Stimulated activated effector memory CD8-positive, alpha-beta T cell treated with anti-CD3 and anti-CD28 coated beads, Interleukin-12 subunit alpha, Interleukin-12 subunit beta, amount 100 ng/mL, for 72 hours (primary cell): ENCODE data around the gene PHOSPHO1.
A peak's percentile ranks its signal among the peaks of the same experiment; 100 is the strongest.
"Not testable (repeated sequence)": the region's sequence is repeated elsewhere in the genome, so short reads cannot be mapped to it uniquely, and the experiment has no call there.

Source experiments
- ATAC-seq: fragments of 150-1000 bp; cut with Tn5 transposase; 2 replicates; pipeline ENCODE4 v1.10.0; 2021
- DNase-seq, 2 donors: peaks; one replicate each; pipeline ENCODE4 v3.0.0; 2021 to 2022; ENCODE audit warnings: low spot score in 2 of 2
- H3K27ac Mint-ChIP-seq: one replicate; pipeline ENCODE4 v1.8.0; 2022; ENCODE audit warnings: mild to moderate bottlenecking, mixed read lengths
- H3K36me3 Mint-ChIP-seq: one replicate; pipeline ENCODE4 v1.8.0; 2022; ENCODE audit warnings: mild to moderate bottlenecking, mixed read lengths
- H3K4me1 Mint-ChIP-seq: one replicate; pipeline ENCODE4 v1.8.0; 2022; ENCODE audit warnings: mixed read lengths
- H3K4me3 Mint-ChIP-seq: one replicate; pipeline ENCODE4 v1.8.0; 2022; ENCODE audit warnings: mild to moderate bottlenecking, mixed read lengths
- H3K9me3 Mint-ChIP-seq: one replicate; pipeline ENCODE4 v1.8.0; 2022; ENCODE audit warnings: mixed read lengths

The PHOSPHO1 gene

DNA sequence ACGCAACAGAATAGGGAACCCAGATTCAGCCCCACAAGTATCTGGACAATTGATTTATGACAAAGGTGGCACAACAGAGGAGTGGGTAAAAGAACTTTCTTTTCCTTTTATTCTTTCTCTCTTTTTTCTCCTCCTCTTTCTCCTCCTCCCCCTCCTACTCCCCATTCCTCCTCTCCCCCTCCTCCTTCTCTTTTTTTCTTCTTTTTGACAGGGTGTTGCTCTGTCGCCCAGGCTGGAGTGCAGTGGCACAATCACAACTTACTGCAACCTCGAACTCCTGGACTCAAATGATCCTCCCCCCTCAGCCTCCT, 36.3 kb downstream of the PHOSPHO1 start:
- Mint-ChIP-seq H3K27ac (no peak overlapping the region), H3K4me1 (peaks cover 47% of the 10 kb centered on the region)

DNA sequence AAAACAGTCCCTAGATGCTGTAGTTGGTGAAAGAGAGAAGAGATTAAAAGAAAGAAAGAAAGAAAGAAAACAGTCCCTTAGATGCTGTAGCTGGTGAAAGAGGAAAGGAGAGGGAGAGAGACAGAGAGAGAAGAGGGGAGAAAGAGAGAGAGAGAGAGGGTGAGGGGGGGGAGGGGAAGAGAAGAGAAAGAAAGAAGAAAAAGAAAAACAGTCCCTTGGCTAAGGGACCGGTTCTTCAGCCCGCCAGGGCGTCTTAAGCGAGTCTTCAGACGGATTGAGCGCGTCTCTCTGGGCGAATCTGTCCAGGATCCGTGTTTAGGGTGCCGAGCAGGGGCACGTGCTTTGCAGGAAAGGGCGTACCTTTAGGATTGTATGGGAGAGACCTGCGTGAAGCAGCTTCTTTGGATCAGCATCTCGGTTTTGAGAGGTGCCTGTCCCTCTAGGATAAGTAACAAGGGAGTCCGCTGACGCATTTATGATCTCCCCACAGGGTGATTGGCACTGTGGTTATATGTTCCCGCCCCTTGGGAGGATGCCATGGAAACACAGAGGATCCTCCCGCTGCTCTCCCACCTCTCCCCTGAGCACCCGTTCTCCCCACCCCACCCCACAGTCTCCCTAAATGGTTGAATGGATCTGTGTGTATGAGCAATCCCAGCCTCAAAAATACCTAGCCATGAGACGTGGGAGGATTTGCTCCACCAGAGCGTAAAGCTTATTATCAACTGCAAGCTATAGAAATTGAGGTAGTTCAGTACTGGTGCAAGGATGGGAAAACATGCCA, 36.9 kb downstream of the PHOSPHO1 start:
- Mint-ChIP-seq H3K27ac (peak overlapping the region; percentile 100), H3K4me1 (peaks cover 47% of the 10 kb centered on the region), H3K9me3 (no peaks in the 10 kb centered on the region), H3K4me3 (peak overlapping the region; percentile 95), H3K36me3 (peaks cover 25% of the 10 kb centered on the region)
- DNase-seq (no peak), ATAC-seq (no peak)

More for the DNA sequence above, 36.3 kb downstream of the PHOSPHO1 start:
- H3K4me3 Mint-ChIP-seq = peak overlapping the region; percentile 95
- peaks cover 25% of the 10 kb centered on the region for H3K36me3 Mint-ChIP-seq
- ATAC-seq (no peak), DNase-seq (no peak)
- H3K9me3 Mint-ChIP-seq = no peaks in the 10 kb centered on the region

DNA sequence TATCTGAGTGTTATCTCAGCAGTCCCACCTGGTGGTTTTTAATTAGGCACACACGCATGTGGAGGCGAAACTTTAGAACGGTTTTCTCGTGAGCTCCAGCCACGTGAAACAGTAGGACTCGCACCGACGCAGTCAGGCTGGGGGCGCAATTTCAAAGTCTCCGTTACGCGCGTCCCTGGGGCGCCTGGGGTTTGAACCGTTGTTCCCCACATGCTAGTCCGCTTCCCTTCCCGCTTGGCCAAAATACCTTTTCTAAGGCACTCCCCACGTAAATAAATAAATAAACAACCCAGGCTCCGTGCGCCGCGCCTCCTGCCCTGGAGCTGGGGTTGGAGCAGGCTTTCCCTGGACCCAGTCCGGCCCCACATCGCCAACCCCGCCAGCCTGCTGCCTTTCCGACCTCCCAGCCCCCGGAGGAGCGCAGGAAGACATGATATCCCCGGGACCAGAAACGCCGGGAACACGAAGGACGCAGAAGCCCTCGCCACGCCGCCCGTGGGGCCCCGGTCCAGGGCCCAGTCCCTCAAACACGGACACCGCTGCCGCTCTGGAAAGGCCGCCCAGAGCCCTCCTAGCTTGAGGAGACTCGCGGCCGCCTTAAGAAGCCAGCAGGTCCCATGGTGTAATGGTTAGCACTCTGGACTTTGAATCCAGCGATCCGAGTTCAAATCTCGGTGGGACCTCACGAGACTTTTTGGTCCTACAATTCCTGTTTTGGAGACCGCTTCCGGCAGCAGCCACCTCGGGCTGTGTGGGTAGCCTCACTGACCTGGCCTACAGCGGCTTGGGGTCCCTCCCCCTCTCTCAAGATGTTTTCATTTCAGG, 38.5 kb downstream of the PHOSPHO1 start:
- DNase-seq = peak in 1 of 2 donors; percentile 98
- ATAC-seq = peak; percentile 72
- Mint-ChIP-seq H3K36me3 (peaks cover 25% of the 10 kb centered on the region), H3K27ac (peak overlapping the region; percentile 100), H3K4me3 (peak overlapping the region; percentile 95), H3K4me1 (peaks cover 47% of the 10 kb centered on the region), H3K9me3 (no peaks in the 10 kb centered on the region)

DNA sequence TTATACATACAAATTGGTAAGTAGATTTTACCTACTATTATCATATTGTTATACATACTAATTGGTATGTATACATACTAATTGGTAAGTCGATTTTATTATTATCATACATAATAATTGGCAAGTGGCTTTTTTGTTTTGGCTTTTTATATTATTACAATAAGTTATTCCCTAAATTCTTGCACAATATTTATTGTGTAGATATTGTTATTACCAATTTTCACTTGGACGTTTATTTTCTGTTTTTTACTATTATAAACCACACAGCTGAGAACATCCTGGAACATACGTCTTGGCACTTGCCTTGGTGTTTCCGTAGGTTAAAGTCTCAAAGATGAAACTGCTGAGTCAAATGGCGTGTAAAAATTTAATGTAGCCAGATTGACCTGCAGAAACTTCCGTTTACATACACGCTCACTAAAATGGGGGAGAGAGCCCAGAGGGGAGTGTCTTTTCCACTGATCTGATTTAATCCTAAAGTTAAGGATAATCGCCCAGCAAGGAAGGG, 39.1 kb downstream of the PHOSPHO1 start:
- Mint-ChIP-seq H3K36me3 (peaks cover 25% of the 10 kb centered on the region), H3K9me3 (no peaks in the 10 kb centered on the region), H3K27ac (peak overlapping the region; percentile 100), H3K4me3 (peak overlapping the region; percentile 95), H3K4me1 (peaks cover 47% of the 10 kb centered on the region)
- peak; percentile 3 for ATAC-seq
- no peak for DNase-seq

DNA sequence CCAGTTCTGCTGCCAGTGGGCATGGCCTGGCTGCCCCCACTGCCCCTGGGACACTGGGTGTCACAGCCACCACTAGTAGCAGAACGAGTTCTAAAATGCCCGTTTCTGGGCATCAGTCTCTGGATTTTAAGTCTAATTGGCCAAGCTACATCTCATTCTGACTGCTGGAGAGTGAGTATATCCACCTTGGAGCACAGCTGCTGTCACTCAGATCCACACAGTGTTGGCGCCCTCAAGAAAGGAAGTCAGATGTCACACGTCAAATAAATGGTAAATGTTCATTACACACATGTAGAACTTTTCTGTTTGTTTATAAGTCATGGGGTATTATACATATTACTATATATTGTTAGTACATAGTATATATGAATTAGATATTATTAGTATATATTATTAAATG, 39.7 kb downstream of the PHOSPHO1 start:
- no peak for DNase-seq
- no peak for ATAC-seq
- Mint-ChIP-seq H3K36me3 (peaks cover 25% of the 10 kb centered on the region), H3K4me1 (peaks cover 45% of the 10 kb centered on the region), H3K27ac (peak overlapping the region; percentile 86), H3K4me3 (peak overlapping the region; percentile 95), H3K9me3 (no peaks in the 10 kb centered on the region)

DNA sequence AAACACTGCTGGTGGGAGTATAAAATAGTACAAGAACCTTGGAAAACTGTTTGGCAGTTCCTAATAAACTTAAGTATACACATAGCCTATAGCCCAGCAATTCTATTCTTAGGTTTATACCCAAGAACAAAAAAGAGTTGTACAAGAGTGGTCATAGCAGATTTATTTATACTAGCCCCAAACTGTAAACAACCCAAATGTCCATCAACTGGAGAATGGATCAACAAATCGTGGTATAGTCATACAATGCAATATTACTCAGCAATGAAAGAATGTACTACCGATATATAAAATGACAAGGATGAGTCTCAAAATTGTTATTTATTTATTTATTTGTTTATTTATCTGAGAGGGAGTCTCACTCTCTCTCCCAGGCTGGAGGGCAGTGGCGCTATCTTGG, 43.3 kb downstream of the PHOSPHO1 start:
- no peak overlapping the region for H3K27ac Mint-ChIP-seq
- DNase-seq = no peak
- H3K4me1 Mint-ChIP-seq = peaks cover 23% of the 10 kb centered on the region
- H3K36me3 Mint-ChIP-seq = peaks cover 10% of the 10 kb centered on the region
- ATAC-seq = no peak
- no peak overlapping the region for H3K4me3 Mint-ChIP-seq
- no peaks in the 10 kb centered on the region for H3K9me3 Mint-ChIP-seq

DNA sequence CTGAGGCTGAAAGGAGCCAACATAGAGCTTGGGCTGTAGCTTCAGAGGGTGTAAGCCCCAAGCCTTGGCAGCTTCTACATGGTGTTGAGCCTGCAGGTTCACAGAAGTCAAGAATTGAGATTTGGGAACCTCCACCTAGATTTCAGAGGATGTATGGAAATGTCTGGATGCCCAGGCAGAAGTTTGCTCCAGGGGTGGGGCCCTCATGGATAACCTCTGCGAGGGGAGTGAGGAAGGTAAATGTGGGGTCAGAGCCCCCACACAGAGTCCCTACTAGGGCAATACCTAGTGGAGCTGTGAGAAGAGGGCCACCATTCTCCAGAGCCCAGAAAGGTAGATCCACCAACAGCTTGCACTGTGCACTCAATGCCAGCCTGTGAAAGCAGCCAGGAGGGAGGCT, 45.2 kb downstream of the PHOSPHO1 start:
- not testable (repeated sequence) for H3K27ac Mint-ChIP-seq, DNase-seq, H3K4me3 Mint-ChIP-seq, H3K9me3 Mint-ChIP-seq, ATAC-seq, H3K36me3 Mint-ChIP-seq, H3K4me1 Mint-ChIP-seq

DNA sequence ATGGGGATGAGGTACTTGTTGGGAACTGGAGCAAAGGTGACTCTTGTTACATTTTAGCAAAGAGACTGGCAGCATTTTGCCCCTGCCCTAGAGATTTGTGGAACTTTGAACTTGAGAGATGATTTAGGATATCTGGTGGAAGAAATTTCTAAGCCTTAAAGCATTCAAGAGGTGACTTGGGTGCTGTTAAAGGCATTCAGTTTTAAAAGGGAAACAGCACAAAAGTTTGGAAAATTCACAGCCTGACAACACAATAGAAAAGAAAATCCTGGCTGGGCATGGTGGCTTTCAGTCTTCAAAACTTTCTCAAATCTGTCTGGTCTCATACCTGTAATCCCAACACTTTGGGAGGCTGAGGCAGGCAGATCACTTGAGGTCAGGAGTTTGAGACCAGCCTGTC, 46.1 kb downstream of the PHOSPHO1 start:
- ATAC-seq, H3K36me3 Mint-ChIP-seq, H3K9me3 Mint-ChIP-seq, H3K4me3 Mint-ChIP-seq, DNase-seq, H3K4me1 Mint-ChIP-seq, H3K27ac Mint-ChIP-seq: not testable (repeated sequence)

DNA sequence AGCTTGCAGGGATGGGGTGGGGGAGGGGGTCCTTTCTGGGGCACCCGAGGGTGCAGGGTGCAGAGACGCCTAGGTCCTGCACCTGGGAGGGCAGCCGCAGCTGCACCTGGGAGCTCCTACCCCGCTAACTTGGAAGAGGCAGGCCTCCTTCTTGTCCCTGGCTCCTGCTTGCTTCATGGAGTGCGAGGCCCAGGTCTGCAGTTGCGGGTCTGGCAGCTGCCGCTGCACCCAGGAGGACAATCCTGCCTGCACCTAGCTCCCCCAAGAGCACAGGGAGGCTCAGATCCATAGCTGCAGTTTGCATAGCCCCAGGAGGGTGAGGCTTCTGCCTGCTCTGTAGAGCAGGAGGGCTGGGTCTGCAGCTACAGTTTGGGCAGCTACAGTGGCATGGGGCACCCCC, 46.8 kb downstream of the PHOSPHO1 start:
- no peak overlapping the region for H3K4me3 Mint-ChIP-seq

DNA sequence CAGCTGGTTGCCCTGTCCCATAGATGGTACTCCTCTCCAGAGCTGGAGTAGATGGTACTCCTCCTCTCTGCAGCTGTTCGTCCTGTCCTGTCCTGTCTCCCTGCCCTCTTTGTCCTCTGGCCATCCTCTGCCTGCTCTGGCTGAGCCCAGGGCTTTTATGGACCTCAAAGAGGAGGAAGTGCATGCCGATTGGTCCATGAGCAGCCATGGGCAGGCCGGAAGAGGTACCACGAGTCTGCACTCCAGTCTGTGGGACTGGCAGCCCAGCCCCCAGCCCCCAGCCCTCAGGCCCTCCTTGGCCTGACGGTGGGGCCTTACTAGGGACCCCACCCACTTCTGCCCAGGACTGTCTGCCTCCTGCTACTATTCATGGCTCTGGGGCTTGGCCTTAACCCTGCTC, 47.2 kb downstream of the PHOSPHO1 start:
- H3K36me3 Mint-ChIP-seq = no peaks in the 10 kb centered on the region
- DNase-seq = no peak

More for the DNA sequence above, 46.8 kb downstream of the PHOSPHO1 start:
- H3K4me1 Mint-ChIP-seq = peaks cover 5% of the 10 kb centered on the region
- no peaks in the 10 kb centered on the region for H3K36me3 Mint-ChIP-seq
- H3K9me3 Mint-ChIP-seq = no peaks in the 10 kb centered on the region
- ATAC-seq = no peak
- DNase-seq = no peak
- H3K27ac Mint-ChIP-seq = no peak overlapping the region

DNA sequence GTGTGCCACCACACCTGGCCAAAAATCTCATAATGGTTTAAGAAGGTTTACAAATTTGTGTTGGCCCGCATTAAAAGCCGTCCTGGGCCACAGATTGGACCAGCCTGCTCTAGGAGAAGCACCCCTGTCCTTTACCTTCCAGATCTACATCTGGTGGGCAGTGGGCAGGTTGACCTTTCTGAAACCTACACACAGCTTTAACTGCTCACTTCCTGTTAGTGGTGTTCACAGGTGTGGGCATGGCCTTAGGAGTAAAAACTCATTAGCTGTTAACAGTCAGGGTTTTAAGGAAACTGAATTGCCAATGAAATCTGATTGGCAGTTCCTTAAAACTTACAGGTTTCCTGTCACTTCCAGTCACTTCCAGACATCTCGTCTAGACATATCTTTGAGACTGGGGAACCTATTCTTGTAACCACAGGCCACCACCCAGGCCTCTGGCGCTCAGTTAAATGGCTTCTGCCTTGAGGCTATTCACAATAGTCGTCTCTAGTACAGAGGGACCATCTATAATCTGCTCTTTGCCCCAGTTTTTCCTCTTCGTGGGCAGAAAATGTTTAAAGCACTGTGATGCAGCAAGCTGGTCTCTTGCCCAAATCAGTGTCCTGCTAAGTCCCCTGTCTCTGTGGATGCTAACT, 49.5 kb downstream of the PHOSPHO1 start:
- H3K9me3 Mint-ChIP-seq = peaks cover 2% of the 10 kb centered on the region
- DNase-seq = no peak
- peaks cover 5% of the 10 kb centered on the region for H3K4me1 Mint-ChIP-seq
- no peak overlapping the region for H3K27ac Mint-ChIP-seq
- no peaks in the 10 kb centered on the region for H3K36me3 Mint-ChIP-seq
- no peak for ATAC-seq
- no peak overlapping the region for H3K4me3 Mint-ChIP-seq

More for the DNA sequence above, 47.2 kb downstream of the PHOSPHO1 start:
- Mint-ChIP-seq H3K4me1 (peaks cover 5% of the 10 kb centered on the region), H3K4me3 (no peak overlapping the region), H3K9me3 (no peaks in the 10 kb centered on the region), H3K27ac (no peak overlapping the region)
- ATAC-seq = no peak

DNA sequence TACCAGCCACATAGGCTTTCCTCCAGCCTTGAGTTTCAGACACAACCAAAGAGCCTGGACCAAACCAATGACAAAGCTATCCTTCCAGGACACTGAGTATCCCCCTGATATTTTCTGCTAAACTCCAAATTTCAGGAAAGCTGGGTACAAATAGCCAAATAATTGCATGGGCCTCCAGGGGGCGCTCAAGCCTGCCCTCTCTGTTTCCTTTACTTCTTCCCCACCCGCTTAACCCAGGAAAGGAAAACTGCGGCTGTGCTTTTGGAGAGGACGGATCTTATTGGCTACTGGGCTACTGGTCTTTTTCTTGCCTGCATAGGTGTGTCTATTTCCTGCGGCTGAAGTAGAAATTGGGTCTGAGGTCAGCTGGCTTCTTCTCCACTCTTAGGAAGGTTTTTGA, 50.3 kb downstream of the PHOSPHO1 start:
- DNase-seq (peak; percentile 53 to 81), ATAC-seq (peak; percentile 51)
- Mint-ChIP-seq H3K4me3 (no peak overlapping the region), H3K9me3 (peaks cover 7% of the 10 kb centered on the region), H3K4me1 (peaks cover 5% of the 10 kb centered on the region), H3K36me3 (no peaks in the 10 kb centered on the region), H3K27ac (no peak overlapping the region)

DNA sequence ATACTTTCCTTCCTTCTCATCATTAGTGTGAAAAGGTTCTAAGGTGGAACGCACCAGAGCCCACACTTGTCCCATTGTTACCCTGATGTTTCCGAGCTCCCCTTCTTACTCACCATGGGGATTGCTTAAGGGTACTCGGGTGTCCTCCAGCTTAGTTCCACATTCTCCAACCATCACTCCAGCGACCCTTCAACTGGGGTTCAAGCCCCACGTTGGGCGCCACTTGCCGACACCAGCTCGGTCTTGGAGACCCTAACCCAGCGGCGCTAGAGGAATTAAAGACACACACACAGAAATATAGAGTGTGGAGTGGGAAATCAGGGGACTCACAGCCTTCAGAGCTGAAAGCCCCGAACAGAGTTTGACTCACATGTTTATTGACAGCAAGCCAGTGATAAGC, 54.6 kb downstream of the PHOSPHO1 start:
- ATAC-seq, H3K4me3 Mint-ChIP-seq, DNase-seq, H3K4me1 Mint-ChIP-seq, H3K27ac Mint-ChIP-seq, H3K36me3 Mint-ChIP-seq: not testable (repeated sequence)
- peaks cover 15% of the 10 kb centered on the region for H3K9me3 Mint-ChIP-seq
